NCI-H510A (cell line): ENCODE data around the gene R3HCC1L.

Experiments
- DNase-seq: peaks from one replicate; lab custom pipeline; 2025; lab: John Stamatoyannopoulos, UW

R3HCC1L gene

GRCh38 chr10:98134431-98135221 is at the start of gene R3HCC1L:
Gene R3HCC1L, plus strand, starts transcription at chr10:98134657. Its CDS starts 73,458 bp downstream, at chr10:98208115.
- DNase-seq = peak; percentile 92

GRCh38 chr10:98085238-98085637 is 49.2 kb upstream of the R3HCC1L start:
- no peak for DNase-seq

DNA sequence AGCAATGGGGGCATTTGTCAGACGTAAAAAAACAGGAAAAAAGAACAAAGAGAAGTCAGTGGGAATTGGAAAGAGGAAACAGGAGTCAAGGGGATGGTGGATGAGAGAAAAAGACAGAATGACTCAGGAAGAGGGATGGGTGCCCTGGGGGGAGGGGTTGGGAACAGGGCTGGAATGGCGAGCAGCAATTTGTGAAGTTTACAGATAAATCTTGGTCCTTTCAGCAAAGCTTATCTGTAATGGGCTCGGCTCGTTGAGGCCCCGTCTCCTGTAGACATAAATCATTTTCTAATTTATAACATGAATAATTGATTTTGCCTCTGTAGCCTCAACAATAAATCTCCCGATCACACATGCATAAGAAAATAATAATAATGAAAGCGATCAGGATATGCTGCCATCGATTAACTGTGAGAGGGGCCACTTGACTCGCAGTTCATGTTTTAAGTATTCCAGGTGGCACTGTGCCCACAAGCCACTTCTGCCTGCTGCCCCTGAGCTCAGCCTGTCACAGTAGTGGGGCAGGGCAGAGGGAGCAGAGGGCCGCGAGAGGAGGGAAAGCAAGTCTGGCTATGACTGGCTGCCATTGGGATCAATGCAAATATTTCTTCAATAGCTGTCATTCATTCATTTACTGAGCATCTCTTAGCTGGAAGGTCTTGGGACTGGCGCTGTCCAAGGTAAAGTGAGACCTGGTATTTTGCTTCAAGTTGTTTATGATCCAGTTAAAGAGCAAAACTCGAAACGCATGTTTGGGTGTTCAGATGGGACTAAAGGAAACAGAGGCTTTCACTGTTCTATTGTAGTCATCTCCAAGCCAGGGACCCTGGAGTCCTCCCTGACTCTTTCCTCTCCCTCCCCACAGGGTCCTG is 47.4 kb upstream of the R3HCC1L start:
- peak; percentile 29 for DNase-seq

DNA sequence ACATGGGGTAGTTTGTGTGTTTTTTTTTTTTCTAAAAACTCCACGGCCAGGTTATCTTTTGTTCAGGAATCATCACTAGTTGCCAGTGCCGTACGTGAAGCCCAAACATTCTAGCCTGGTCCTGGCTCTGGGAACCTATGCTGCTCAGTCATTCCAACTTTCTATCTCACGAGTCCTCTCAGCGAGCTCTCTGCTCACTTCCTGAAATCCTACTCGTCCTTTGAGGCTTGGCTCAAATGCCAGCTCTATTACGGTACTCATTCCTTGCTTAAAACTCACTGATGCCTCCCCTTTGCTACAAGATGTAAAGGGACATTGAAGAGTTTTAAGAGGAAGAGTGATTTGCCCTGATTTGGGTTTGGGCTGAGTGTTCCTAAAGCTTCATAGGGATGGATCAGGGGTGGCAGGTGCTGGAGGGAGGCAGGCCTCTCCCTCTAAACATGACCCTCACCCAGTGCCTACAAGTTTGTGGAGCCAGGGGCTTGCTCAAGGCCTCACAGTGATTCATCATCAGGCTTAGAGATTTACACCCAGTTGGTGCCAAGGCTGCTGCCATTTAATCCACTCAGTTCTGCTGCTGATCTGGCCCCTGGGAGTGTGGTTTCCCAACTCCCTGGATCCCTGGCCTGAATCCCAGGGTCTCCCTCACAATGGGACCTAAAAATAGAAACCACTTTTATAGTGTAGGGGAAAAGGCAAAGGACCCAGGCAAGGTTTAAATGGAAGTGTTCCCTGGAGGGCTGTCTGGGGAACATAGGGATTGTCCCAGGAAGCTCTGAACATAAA is 46.1 kb upstream of the R3HCC1L start:
- DNase-seq = no peak

GRCh38 chr10:98090822-98091221 is 43.6 kb upstream of the R3HCC1L start:
- DNase-seq = no peak

DNA sequence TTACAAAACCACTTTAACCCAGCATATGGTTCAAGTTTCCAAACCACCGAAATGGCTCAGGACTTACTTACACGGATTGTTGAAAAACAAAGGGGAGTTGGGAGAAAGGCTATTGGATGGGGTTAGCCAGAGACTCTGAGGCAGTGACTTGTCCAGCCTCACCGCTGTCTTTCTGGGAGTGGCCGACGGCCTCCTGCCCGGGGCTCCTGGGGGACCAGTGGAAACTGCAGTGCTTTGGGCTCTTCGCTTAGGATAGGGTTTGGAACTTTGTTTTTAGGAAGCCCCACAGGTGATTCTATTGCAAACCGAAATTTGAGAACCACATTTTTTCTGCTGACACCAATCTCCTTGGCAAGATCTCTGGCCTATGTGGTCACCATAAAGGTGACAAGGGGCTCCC is 38.1 kb upstream of the R3HCC1L start:
- DNase-seq = no peak

- DNase-seq = no peak
Measured at GRCh38 chr10:98096731-98097130, 37.7 kb upstream of the R3HCC1L start.

DNA sequence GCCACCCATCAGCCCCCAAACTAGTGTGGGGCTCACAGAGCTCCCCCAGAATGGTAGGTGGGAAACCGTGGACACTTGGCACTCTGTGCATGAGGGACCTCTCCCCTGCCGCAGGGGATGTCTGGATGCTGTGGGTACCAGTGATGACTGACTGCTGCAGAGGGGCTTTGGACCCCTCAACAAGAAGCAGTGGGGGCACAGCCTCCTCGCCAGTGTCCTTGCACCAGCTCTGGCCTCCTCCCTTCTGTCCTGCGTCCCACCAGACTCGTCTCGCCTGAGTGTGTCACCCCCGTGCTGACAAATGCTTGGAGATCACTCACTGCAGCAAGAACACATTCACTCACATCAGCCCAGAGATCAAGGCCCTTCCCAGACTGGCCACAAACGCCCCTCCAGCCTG is 37.3 kb upstream of the R3HCC1L start:
- no peak for DNase-seq

DNA sequence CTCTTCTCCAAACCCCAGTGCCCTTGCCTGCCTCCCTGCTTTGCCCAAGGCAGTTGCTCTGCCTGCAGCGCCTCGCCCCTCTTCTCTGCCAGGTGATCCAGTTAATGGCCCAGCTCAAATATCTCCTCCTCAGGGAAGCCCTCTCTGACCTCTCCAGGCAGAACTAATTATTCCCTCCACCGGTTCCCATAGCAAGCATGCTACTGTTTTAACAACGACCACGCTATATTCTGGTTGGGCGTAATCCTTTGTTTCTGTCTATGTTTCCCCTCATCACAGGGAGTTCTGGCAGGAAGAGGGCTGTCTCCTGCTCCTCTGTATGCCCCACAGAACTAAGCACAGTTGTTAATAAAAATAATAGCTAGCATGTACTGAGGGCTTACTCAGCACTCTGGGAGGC is 36.8 kb upstream of the R3HCC1L start:
- no peak for DNase-seq

DNA sequence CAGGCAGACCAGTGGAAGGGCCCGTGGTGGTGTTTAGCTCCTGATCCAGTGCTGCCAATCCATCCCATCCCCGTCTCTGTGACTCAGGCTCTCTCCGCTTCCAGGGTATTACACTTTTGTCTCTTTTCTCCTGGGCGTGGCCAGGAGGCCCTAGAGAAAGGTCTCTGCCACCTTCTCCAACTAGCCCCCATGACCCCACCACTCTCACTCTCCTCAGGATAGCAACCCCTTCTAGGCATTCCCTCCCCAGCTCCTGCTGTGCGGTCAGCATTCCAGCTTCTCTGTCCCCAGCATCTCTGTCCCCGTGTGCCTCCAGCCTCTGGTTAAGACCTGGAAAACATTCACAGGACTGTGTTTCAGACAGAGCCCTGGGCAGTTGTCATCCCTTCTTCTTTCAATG is 36.2 kb upstream of the R3HCC1L start:
- no peak for DNase-seq

- DNase-seq = no peak
Measured at GRCh38 chr10:98100476-98100875, 34.0 kb upstream of the R3HCC1L start.

DNA sequence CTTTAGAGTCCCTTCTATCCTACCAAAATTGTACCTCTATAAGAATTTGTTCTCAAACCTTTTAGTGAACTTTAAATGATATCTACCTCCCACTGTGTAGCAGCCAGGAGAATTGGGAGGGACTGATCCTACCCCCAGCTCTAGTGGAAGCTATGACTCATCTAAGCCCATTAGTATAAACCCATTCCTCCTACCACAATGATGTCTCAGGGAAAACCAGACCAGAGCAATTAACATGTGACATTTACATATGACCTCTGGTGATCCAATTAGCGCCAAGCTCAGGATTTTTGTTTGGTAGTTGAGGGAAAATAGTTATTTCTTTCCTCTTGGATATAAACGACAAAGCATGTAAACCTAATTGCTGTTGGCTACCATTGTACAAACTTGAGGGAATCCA is 33.1 kb upstream of the R3HCC1L start:
- DNase-seq = no peak

DNA sequence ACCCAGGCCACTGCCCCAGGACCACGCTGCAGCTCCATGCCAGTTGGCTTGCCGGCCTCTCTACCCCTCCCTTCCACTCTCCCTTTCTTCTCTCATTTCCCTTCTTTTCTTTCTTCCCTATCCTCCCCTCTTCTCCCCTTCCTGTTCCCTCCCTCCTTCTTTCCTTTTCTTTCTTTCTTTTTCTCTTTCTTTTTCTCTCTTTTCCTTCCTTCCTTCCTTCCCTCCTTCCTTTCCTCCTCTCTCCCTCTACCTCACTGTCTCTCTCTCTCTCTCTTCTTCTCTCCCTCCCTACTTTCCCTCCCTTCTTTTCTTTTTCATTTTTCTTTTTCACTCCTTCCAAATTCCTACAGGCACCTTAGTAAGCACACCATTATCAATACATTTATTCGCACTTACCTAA is 30.3 kb upstream of the R3HCC1L start:
- no peak for DNase-seq

DNA sequence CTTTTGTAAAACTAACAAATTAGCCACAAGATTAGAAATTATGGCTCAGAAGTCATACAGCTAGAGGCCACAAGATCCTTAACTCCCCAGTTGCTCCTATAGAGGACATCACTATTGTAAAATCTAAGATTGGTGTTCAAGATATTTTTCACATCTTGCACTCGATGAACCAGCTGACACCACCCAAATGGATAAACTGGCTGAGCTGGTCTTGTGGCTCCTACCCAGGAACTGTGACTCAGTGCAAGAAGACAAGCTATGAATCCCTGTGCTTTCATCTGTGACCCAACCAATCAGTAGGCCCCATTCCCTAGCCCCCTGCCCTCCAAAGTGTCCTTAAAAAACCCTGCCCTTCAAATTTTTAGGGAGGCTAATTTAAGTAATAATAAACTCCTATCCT is 27.9 kb upstream of the R3HCC1L start:
- DNase-seq = no peak

DNA sequence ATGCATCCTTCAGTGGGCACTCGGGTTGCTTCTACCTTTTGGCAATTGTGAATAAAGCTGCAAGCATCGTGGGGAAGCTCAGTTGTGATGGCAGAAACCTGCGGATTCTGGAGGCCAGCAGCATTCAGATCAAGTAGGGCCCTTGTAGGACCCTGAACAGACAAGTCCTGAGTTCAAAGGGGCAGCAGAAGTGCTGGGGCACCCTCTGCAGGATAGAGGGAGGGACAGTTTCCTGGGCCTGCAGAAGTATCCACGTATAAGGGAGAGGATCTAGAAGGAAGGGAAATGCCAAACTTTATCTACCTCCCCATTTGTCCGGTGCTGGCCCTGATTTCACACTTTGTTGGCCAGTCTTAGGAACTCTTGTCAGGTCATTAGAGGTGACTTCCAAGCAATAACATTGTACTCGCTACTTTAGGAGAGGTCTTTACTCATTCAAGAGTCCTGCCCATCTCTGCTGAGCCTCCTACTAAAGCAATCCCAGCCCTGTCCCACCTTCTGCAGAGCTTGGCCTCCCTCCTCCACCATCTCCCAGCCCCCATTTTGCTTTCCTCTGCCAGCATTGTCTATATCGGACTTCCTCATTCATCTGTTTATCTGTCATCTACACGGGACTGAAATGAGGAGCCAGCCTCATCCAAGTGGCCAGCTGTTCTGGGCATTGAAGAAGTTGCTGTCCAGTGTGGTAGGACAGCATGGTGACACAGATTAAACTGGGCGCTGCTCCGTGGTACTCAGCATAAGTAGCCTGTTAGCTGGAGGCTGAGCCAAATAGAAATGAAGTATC is 26.6 kb upstream of the R3HCC1L start:
- no peak for DNase-seq

DNA sequence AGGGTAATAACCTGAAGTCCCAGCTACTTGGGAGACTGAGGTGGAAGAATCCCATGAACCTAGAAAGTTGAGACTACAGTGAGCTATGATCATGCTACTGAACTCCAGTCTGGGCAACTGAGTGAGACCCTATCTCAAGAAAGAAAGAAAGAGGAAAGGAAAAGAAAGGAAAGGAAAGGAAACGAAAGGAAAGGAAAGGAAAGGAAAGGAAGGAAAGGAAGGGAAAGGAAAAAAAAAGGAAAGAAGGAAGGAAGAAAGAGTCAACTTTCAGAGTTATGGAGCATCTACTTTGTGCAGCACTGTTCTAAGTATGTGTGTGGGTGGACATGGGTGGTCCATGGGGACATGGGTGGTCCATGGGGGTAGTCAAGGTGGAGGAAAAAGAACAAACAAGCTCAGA is 24.1 kb upstream of the R3HCC1L start:
- no peak for DNase-seq

GRCh38 chr10:98115031-98115787 is 19.2 kb upstream of the R3HCC1L start:
- DNase-seq = no peak

DNA sequence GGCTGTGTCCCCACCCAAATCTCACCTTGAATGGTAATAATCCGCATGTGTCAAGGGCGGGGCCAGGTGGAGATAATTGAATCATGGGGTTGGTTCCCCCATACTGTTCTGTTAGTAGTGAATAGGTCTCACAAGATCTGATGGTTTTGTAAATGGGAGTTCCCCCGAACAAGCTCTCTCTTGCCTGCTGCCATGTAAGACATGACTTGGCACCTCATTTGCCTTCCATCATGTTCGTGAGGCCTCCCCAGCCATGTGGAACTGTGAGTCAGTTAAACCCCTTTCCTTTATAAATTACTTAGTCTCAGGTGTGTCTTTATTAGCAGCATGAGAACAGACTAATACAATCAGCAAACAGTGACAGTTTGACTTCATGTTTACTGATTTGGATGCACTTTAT is 14.6 kb upstream of the R3HCC1L start:
- no peak for DNase-seq

- no peak for DNase-seq
Measured at GRCh38 chr10:98125940-98126631, 8.4 kb upstream of the R3HCC1L start.

GRCh38 chr10:98128802-98129201 is 5.7 kb upstream of the R3HCC1L start:
- DNase-seq = no peak
